Activated CD8-positive, alpha-beta memory T cell treated with anti-CD3 and anti-CD28 coated beads for 36 hours (primary cell): Measurements from ENCODE around the gene MUC4. TPM values are rescaled to one million over a fixed set of nuclear protein-coding genes. Genes with fewer than 3 reads are reported as not detected.

Experiments used
- CTCF ChIA-PET: fragments of 350-600 bp; sonication (Branson Sonifier 250); formaldehyde crosslinking; loops from one replicate; lab custom pipeline; 2021; ENCODE audit warnings: antibody characterized with exemption; lab: Charles Lee
- POLR2A ChIA-PET: fragments of 350-600 bp; sonication (Branson Sonifier 250); formaldehyde crosslinking; loops from one replicate; lab custom pipeline; 2021; ENCODE audit warnings: antibody characterized with exemption; lab: Charles Lee
- total RNA-seq, 2 experiments: library from RNA; stranded (reverse); gene quantifications; one replicate each; pipeline ENCODE4 v1.2.3, GENCODE V29; 2021

MUC4 gene
- total RNA-seq, 2 experiments from 2014 or later = 0.13 to 0.32 TPM

- ChIA-PET POLR2A (no interaction called here), CTCF (interaction anchor here (0.8 kb wide), 1 partner anchor 16 kb away, joined by 4 read pairs; no protein-coding TSS in a partner anchor)
Observed at GRCh38 chr3:195699388-195699771, 112.3 kb downstream of the MUC4 start.

DNA sequence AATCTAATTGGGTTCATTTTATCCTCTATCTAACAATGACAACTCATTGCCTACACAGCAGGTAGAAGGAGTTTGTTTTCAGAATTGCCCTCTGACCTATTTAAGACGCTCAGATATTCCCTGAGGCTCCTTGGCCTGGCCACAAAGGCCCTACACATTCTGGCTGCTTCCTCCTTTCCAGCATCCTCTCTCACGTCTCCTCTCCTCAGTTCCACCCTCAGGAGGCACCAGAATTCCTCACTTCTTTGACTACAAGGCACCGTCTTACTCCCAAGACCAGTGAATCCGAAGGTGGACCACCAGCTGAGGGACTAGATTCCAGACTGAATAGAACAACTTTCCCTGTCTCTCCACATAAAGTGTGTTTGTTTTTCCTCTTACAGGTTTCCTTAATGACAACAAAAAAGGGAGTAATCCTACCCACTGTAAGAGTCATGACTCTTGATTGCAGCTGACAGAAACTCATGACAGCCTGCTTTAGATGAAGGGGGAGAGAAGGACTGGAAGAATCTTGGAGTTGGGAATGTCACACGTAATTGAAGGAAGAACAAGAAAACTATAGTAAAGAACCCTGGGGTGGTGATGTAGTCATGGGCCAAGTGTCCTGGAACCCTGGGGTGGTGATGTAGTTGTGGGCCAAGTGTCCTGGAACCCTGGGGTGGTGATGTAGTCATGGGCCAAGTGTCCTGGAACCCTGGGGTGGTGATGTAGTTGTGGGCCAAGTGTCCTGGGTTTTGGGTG is 112.9 kb downstream of the MUC4 start:
- CTCF ChIA-PET = interaction anchor here (0.8 kb wide), 1 partner anchor 17 kb away, joined by 4 read pairs; no protein-coding TSS in a partner anchor

DNA sequence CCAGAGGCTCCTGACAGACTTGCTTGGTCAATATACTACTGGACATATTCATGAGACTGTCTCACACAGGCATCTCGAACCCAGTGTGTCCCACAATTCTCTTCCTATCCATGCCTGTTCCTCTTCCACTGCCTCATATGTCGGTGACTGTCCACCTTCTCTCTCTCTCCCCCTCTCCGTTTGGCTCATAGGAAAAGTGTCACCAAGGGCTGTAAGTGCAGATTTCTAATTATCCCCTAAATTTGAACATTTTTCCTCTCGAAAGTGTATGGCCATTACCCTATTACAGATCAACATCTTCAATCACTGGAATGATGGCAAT is 113.4 kb downstream of the MUC4 start:
- CTCF ChIA-PET = no interaction called here
- POLR2A ChIA-PET = no interaction called here

More for the DNA sequence above, 112.9 kb downstream of the MUC4 start:
- POLR2A ChIA-PET = no interaction called here

GRCh38 chr3:195697582-195698324 is 114.0 kb downstream of the MUC4 start:
- POLR2A ChIA-PET = no interaction called here
- CTCF ChIA-PET = interaction anchor here (0.5 to 0.7 kb wide), 2 partner anchors 45 to 445 kb away, joined by 3 to 6 read pairs; no protein-coding TSS in a partner anchor

Other genes with a start within 250 kb of the MUC4 start
- gene APOD, start 228.0 kb downstream of the MUC4 start, total RNA-seq = not detected
- gene MUC20, start 91.0 kb downstream of the MUC4 start, total RNA-seq = 1 to 10 TPM in 1 of 2 experiments, under 1 TPM in 1; 0.63 to 1.0 TPM
- gene TNK2, start 96.6 kb upstream of the MUC4 start, total RNA-seq = 10 to 100 TPM; 62.7 to 64.3 TPM